Measurements from ENCODE around the gene KRT2.
"Not testable (repeated sequence)": the region's sequence is repeated elsewhere in the genome, so short reads cannot be mapped to it uniquely, and the experiment has no call there.

The KRT2 gene

GRCh38 chr12:52669941-52670340 lies 17.9 kb upstream of the KRT2 start:
- not testable (repeated sequence) for DNase-seq; H3K4me1 Mint-ChIP-seq (ENCODE audit: low read depth in 2 of 2); H3K27ac Mint-ChIP-seq; H3K4me3 Mint-ChIP-seq; ATAC-seq (replicated peaks); H3K9me3 Mint-ChIP-seq; H3K36me3 Mint-ChIP-seq (ENCODE audit: insufficient read depth)
- H3K27me3 Mint-ChIP-seq: peaks cover 10 to 11% of the 10 kb centered on the region in 2 donors

- Mint-ChIP-seq H3K36me3 (ENCODE audit: insufficient read depth) (no peaks in the 10 kb centered on the region), H3K4me3 (no peak overlapping the region), H3K4me1 (ENCODE audit: low read depth in 2 of 2) (no peaks in the 10 kb centered on the region), H3K27me3 (peaks cover 5 to 16% of the 10 kb centered on the region in 2 donors), H3K9me3 (no peaks in the 10 kb centered on the region), H3K27ac (no peak overlapping the region)
- ATAC-seq (replicated peaks) (no peak), DNase-seq (no peak)
These were observed 17.4 kb upstream of the KRT2 start for GRCh38 chr12:52669426-52669825.

- H3K27ac Mint-ChIP-seq: no peak overlapping the region
- peaks cover 0 to 1% of the 10 kb centered on the region in 2 donors for H3K4me1 Mint-ChIP-seq (ENCODE audit: low read depth in 2 of 2)
- no peaks in the 10 kb centered on the region for H3K9me3 Mint-ChIP-seq
- peaks cover 0 to 28% of the 10 kb centered on the region in 2 donors for H3K27me3 Mint-ChIP-seq
- DNase-seq: no peak
- no peaks in the 10 kb centered on the region for H3K36me3 Mint-ChIP-seq (ENCODE audit: insufficient read depth)
- H3K4me3 Mint-ChIP-seq: no peak overlapping the region
- ATAC-seq (replicated peaks): no peak
These were observed 15.9 kb upstream of the KRT2 start for GRCh38 chr12:52667931-52668330.

- no peak for DNase-seq
- peaks cover 2 to 6% of the 10 kb centered on the region in 2 donors for H3K4me1 Mint-ChIP-seq (ENCODE audit: low read depth in 2 of 2)
- no peaks in the 10 kb centered on the region for H3K36me3 Mint-ChIP-seq (ENCODE audit: insufficient read depth)
- H3K27me3 Mint-ChIP-seq: peaks cover 0 to 28% of the 10 kb centered on the region in 2 donors
- H3K9me3 Mint-ChIP-seq: no peaks in the 10 kb centered on the region
- H3K27ac Mint-ChIP-seq: no peak overlapping the region
- no peak for ATAC-seq (replicated peaks)
- H3K4me3 Mint-ChIP-seq: no peak overlapping the region
These were observed 15.5 kb upstream of the KRT2 start for GRCh38 chr12:52667509-52667908.

- Mint-ChIP-seq H3K9me3 (no peaks in the 10 kb centered on the region), H3K4me3 (no peak overlapping the region), H3K36me3 (ENCODE audit: insufficient read depth) (no peaks in the 10 kb centered on the region), H3K27ac (no peak overlapping the region), H3K4me1 (ENCODE audit: low read depth in 2 of 2) (peaks cover 9 to 11% of the 10 kb centered on the region in 2 donors), H3K27me3 (peaks cover 0 to 28% of the 10 kb centered on the region in 2 donors)
- DNase-seq (no peak), ATAC-seq (replicated peaks) (no peak)
These were observed 14.5 kb upstream of the KRT2 start for GRCh38 chr12:52666471-52666870.

GRCh38 chr12:52663420-52663819 lies 11.4 kb upstream of the KRT2 start:
- Mint-ChIP-seq H3K36me3 (ENCODE audit: insufficient read depth) (no peaks in the 10 kb centered on the region), H3K27ac (no peak overlapping the region), H3K9me3 (no peaks in the 10 kb centered on the region), H3K4me3 (no peak overlapping the region), H3K27me3 (peaks cover 0 to 35% of the 10 kb centered on the region in 2 donors), H3K4me1 (ENCODE audit: low read depth in 2 of 2) (peaks cover 9 to 16% of the 10 kb centered on the region in 2 donors)
- no peak for DNase-seq
- ATAC-seq (replicated peaks): no peak

GRCh38 chr12:52662918-52663229 lies 10.9 kb upstream of the KRT2 start:
- DNase-seq: no peak
- H3K4me1 Mint-ChIP-seq (ENCODE audit: low read depth in 2 of 2): peaks cover 9 to 16% of the 10 kb centered on the region in 2 donors
- no peak overlapping the region for H3K4me3 Mint-ChIP-seq
- no peak for ATAC-seq (replicated peaks)
- peaks cover 0 to 41% of the 10 kb centered on the region in 2 donors for H3K27me3 Mint-ChIP-seq
- no peaks in the 10 kb centered on the region for H3K36me3 Mint-ChIP-seq (ENCODE audit: insufficient read depth)
- H3K9me3 Mint-ChIP-seq: no peaks in the 10 kb centered on the region
- peak overlapping the region; percentile 71 to 73 for H3K27ac Mint-ChIP-seq

- Mint-ChIP-seq H3K4me3 (peak overlapping the region; percentile 15 to 26), H3K36me3 (ENCODE audit: insufficient read depth) (no peaks in the 10 kb centered on the region), H3K27ac (peak overlapping the region; percentile 71 to 73), H3K4me1 (ENCODE audit: low read depth in 2 of 2) (peaks cover 9 to 20% of the 10 kb centered on the region in 2 donors), H3K9me3 (no peaks in the 10 kb centered on the region), H3K27me3 (peaks cover 0 to 46% of the 10 kb centered on the region in 2 donors)
- DNase-seq (no peak), ATAC-seq (replicated peaks) (peak; percentile 77)
These were observed 10.3 kb upstream of the KRT2 start for GRCh38 chr12:52662093-52662917.

GRCh38 chr12:52661668-52662067 lies 9.7 kb upstream of the KRT2 start:
- peaks cover 9 to 20% of the 10 kb centered on the region in 2 donors for H3K4me1 Mint-ChIP-seq (ENCODE audit: low read depth in 2 of 2)
- H3K27ac Mint-ChIP-seq: peak overlapping the region; percentile 71 to 73
- no peaks in the 10 kb centered on the region for H3K36me3 Mint-ChIP-seq (ENCODE audit: insufficient read depth)

GRCh38 chr12:52660934-52661499 lies 9.0 kb upstream of the KRT2 start:
- no peak overlapping the region for H3K4me3 Mint-ChIP-seq
- no peaks in the 10 kb centered on the region for H3K36me3 Mint-ChIP-seq (ENCODE audit: insufficient read depth)
- no peak for ATAC-seq (replicated peaks)
- peaks cover 0 to 57% of the 10 kb centered on the region in 2 donors for H3K27me3 Mint-ChIP-seq
- DNase-seq: no peak
- no peak overlapping the region for H3K27ac Mint-ChIP-seq
- peaks cover 9 to 20% of the 10 kb centered on the region in 2 donors for H3K4me1 Mint-ChIP-seq (ENCODE audit: low read depth in 2 of 2)
- no peaks in the 10 kb centered on the region for H3K9me3 Mint-ChIP-seq

More at GRCh38 chr12:52661668-52662067, 9.7 kb upstream of the KRT2 start:
- Mint-ChIP-seq H3K4me3 (no peak overlapping the region), H3K9me3 (no peaks in the 10 kb centered on the region), H3K27me3 (peaks cover 0 to 51% of the 10 kb centered on the region in 2 donors)
- ATAC-seq (replicated peaks) (no peak), DNase-seq (no peak)

- H3K27ac Mint-ChIP-seq: peak overlapping the region in 1 of 2 donors; percentile 86
These were observed 7.9 kb upstream of the KRT2 start for GRCh38 chr12:52659951-52660350.

GRCh38 chr12:52659395-52659794 lies 7.4 kb upstream of the KRT2 start:
- no peak overlapping the region for H3K4me3 Mint-ChIP-seq
- peak overlapping the region in 1 of 2 donors; percentile 86 for H3K27ac Mint-ChIP-seq
- H3K36me3 Mint-ChIP-seq (ENCODE audit: insufficient read depth): no peaks in the 10 kb centered on the region
- H3K27me3 Mint-ChIP-seq: peaks cover 0 to 66% of the 10 kb centered on the region in 2 donors
- peaks cover 9 to 20% of the 10 kb centered on the region in 2 donors for H3K4me1 Mint-ChIP-seq (ENCODE audit: low read depth in 2 of 2)
- DNase-seq (no peak), ATAC-seq (replicated peaks) (no peak)
- no peaks in the 10 kb centered on the region for H3K9me3 Mint-ChIP-seq

More at GRCh38 chr12:52659951-52660350, 7.9 kb upstream of the KRT2 start:
- peaks cover 0 to 66% of the 10 kb centered on the region in 2 donors for H3K27me3 Mint-ChIP-seq
- DNase-seq: no peak
- ATAC-seq (replicated peaks): no peak
- peaks cover 9 to 20% of the 10 kb centered on the region in 2 donors for H3K4me1 Mint-ChIP-seq (ENCODE audit: low read depth in 2 of 2)
- H3K4me3 Mint-ChIP-seq: no peak overlapping the region
- H3K36me3 Mint-ChIP-seq (ENCODE audit: insufficient read depth): no peaks in the 10 kb centered on the region
- no peaks in the 10 kb centered on the region for H3K9me3 Mint-ChIP-seq

- peaks cover 5 to 64% of the 10 kb centered on the region in 2 donors for H3K27me3 Mint-ChIP-seq
- H3K4me3 Mint-ChIP-seq: no peak overlapping the region
- H3K4me1 Mint-ChIP-seq (ENCODE audit: low read depth in 2 of 2): peaks cover 9 to 20% of the 10 kb centered on the region in 2 donors
- no peak for ATAC-seq (replicated peaks)
- H3K9me3 Mint-ChIP-seq: no peaks in the 10 kb centered on the region
- DNase-seq: no peak
- peak overlapping the region in 1 of 2 donors; percentile 38 for H3K27ac Mint-ChIP-seq
- no peaks in the 10 kb centered on the region for H3K36me3 Mint-ChIP-seq (ENCODE audit: insufficient read depth)
These were observed 6.2 kb upstream of the KRT2 start for GRCh38 chr12:52658196-52658595.

All from effector memory CD8-positive, alpha-beta T cell (primary cell).